GM21381 (cell line): ENCODE measurements around the gene OSBPL10.
"Not testable (repeated sequence)": the region's sequence is repeated elsewhere in the genome, so short reads cannot be mapped to it uniquely, and the experiment has no call there.

ENCODE experiments used
- ATAC-seq: cut with Tn5 transposase; IDR thresholded peaks from one replicate; pipeline ENCODE4 v1.9.1; 2021; ENCODE audit warnings: mild to moderate bottlenecking, moderate library complexity; ENCODE audit not compliant: unreplicated experiment

OSBPL10 gene

DNA sequence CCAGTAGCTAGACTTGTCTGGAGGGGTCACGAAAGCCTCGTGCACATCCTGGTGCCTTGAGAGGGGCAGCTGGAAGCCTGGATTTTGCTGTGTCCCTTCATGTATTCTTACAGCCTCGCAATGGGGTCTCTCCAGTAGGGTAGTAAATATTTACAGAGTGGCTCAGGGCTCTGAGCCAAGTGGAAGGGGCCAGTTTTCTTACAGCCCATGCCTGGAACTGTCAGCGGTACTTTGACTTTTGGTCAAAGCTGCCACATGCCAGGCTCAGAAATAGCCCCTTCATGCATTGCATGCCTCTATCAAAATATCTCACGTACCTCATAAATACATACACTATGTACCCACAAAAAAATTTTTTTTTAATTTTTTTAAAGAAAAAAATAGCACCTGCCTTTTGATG lies 119.2 kb downstream of the OSBPL10 start:
- no peak for ATAC-seq

- ATAC-seq, result not testable (repeated sequence)
Observed at GRCh38 chr3:31860642-31861041, 120.4 kb downstream of the OSBPL10 start.

GRCh38 chr3:31859245-31859644 lies 121.8 kb downstream of the OSBPL10 start:
- no peak for ATAC-seq

GRCh38 chr3:31858439-31858838 lies 122.6 kb downstream of the OSBPL10 start:
- no peak for ATAC-seq

DNA sequence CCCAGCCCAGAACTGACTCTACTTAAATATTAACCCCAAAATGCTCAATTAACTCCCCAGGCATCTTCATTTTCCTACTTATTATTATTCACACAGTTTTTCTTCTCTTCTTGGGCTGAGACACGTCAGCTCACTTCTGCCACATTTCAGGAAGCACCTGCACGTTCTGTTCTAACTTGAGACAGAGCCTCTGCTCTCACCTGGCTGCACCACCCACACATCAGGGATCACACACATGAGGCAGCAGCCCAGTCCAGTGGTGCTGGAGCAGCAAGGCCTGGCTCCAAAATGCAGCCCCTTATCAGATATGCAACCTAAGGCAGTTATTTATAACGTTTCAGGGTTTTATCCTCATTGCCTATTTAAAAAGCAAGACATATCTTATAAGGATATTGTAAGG lies 127.5 kb downstream of the OSBPL10 start:
- ATAC-seq, result no peak

- no peak for ATAC-seq
Observed at GRCh38 chr3:31851278-31851677, 129.8 kb downstream of the OSBPL10 start.

GRCh38 chr3:31848911-31849310 lies 132.2 kb downstream of the OSBPL10 start:
- no peak for ATAC-seq

GRCh38 chr3:31848163-31848818 lies 132.8 kb downstream of the OSBPL10 start:
- ATAC-seq, result no peak

DNA sequence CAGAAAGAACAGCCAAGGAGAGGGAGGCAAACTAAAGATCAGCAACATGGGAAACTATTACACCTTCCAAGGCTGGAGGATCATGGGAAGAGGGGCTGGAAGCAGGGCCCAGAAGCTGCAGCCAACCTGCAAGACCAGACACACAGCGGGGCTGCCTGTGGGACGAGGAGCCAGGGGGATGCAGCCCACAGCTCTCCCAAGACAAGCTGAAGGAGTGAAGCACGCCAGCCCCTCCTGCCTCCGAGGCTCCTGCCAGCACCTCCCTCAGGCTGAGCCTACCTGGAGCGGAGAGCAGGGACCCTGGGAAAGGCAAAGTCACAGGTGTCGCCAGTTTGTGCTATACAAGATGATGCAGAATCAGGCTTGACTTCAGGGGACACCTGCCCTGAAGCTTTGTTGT lies 133.3 kb downstream of the OSBPL10 start:
- ATAC-seq, result no peak

DNA sequence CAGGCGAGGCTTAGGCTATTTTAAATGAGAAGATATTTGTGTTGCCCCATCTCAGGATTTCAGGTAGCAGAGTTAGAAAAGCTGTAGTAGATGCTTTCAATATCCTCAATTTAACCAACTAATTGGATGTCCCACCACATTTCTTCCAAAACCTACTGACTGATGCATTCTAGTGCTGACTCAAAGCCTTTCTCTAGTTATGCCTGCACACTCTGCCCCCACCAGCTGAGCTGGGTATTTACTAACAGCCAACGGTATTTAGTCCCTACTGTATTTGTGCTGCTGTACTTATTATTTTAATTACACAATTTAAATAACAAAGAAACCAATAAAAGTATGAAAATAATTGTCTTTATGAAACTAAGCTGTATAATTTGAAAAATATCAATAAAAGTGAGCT lies 139.5 kb downstream of the OSBPL10 start:
- no peak for ATAC-seq

GRCh38 chr3:31840252-31840651 lies 140.8 kb downstream of the OSBPL10 start:
- no peak for ATAC-seq

- ATAC-seq, result no peak
Observed at GRCh38 chr3:31839144-31839917, 141.7 kb downstream of the OSBPL10 start.

- no peak for ATAC-seq
Observed at GRCh38 chr3:31836131-31837075, 144.7 kb downstream of the OSBPL10 start.

DNA sequence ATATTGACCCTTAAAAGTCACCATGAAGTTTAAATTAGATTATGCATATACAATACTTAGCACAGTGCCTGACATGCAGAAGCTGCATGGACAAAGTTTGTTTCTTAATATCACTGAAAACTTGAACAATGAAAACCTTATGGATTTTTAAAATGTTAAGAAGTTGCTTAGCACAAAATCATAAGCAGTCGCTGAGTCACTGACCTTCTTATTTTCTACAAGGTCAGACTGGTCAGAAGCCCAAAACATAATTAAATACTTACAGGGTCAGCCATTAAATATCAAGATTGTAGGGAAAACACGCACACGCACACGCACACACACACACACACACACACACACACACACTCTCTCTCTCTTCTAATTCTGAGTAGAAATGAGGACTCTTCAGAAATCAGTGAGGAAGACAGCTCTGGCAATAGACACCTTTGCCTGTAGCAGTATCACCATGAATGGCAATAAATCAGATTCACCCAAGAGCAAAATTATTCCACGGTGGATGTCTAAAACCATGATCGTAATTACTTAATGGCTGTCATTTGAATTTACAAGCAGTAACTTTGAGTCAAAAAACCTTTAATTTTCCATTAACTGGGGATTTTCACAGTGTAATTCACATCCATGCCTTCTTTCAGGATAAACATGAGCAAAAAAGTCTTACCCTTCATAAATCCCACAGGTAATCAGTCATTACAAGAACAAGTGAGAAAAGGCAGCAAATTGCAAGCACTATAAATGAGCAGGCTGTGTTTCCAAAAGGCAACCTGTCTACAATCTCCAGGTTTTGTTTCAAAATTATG lies 147.5 kb downstream of the OSBPL10 start:
- no peak for ATAC-seq

- ATAC-seq, result no peak
Observed at GRCh38 chr3:31832551-31832950, 148.5 kb downstream of the OSBPL10 start.

DNA sequence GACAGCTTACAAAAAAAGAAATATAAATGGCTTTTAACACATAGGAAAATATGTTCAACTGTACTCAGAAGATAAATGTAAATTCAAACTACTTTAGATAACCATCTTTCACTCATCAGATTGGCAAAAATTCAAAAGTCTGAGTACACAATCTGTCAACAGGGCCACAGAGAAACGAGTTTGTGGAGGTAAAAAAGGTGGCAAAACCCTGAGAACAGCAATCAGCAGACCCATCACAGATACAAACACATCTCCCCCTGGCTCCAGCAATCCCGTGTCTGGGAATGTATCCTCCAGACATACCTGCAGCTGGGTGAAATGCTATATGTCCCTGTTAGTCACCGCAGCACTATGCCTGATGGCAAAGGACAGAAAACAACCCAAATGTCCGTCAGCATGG lies 149.5 kb downstream of the OSBPL10 start:
- ATAC-seq, result no peak

DNA sequence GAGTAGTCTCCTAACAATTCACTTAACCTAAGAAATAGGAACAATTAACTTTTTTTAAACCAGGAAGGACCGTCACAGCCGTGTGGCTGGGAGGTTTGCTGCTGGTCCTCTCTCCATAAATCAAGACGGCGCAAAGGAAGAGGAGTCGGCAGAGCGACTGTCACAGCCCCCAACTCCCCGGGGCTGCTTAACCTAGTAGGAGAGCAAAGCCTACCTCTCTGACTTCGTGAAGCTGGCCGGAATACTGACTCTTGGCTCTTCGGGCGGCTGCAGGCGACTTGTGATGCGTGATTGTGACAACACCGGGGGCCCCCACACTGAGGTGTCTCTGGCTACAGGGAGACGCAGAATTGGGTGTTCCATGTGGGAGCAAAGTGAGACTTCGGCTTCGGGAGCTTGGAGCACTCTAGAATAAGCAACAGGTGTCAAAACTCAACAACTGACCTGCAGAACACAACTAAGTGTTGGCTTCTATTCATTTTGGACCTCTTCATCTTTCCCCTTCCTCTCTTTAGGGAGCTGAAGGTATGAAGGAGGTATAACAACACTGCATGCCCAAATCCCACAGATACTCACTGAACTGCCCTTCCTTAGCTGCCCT lies 151.1 kb downstream of the OSBPL10 start:
- no peak for ATAC-seq

GRCh38 chr3:31829010-31829409 lies 152.1 kb downstream of the OSBPL10 start:
- no peak for ATAC-seq

- no peak for ATAC-seq
Observed at GRCh38 chr3:31828007-31828406, 153.1 kb downstream of the OSBPL10 start.

DNA sequence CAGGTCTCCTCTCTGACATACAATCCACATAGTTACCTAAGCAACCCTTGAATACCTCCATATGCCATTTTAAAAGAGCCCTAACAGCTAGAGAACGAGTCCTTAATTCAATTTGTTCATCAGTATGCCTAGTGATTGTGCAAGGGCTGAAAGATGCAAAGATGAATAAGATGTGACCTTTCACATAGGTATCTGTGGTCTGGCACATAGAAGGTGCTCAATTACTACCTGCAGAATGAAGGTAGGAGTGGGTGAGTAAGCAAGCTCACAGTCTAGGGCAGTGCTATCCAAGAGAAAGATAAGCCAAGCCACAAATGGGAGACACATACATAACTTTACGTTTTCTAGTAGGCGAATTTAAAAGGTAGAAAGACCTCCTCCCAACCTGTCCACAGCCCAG lies 157.9 kb downstream of the OSBPL10 start:
- ATAC-seq, result no peak
